PC-3 (cell line): ENCODE data around the gene RNU5B-1. TPM values are rescaled to one million over a fixed set of nuclear protein-coding genes. Genes with fewer than 3 reads are reported as not detected.
"Not testable (repeated sequence)": the region's sequence is repeated elsewhere in the genome, so short reads cannot be mapped to it uniquely, and the experiment has no call there.

Experiments used
- ATAC-seq: fragments of 200-7000 bp; cut with Tn5 transposase; 2 replicates; pipeline ENCODE4 v1.9.1; 2020; ENCODE audit warnings: mild to moderate bottlenecking, moderate library complexity
- BruUV-seq: library from RNA; stranded (reverse); fragments of 400-500 nt; replicated peaks from 2 replicates; lab custom pipeline; 2021; lab: Mats Ljungman, UMichigan
- CTCF ChIA-PET: fragments of 300-600 bp; sonication (Branson Sonifier 250); formaldehyde crosslinking; loops from one replicate; lab custom pipeline; 2022; ENCODE audit warnings: antibody characterized with exemption; lab: Charles Lee
- POLR2A ChIA-PET: fragments of 300-600 bp; sonication (Branson Sonifier 250); formaldehyde crosslinking; loops from one replicate; lab custom pipeline; 2022; ENCODE audit warnings: antibody characterized with exemption; ENCODE audit not compliant: unreplicated experiment; lab: Charles Lee
- DNase-seq: peaks from one replicate; pipeline ENCODE4 v3.0.0-alpha.2; 2015
- H2AFZ ChIP-seq: fragments of 300-600 bp; sonication (generic); 2 replicates; pipeline ENCODE4 v1.6.0; 2016; ENCODE audit warnings: antibody characterized with exemption, low read length
- H3F3A ChIP-seq: fragments of 300-600 bp; sonication (generic); one replicate; pipeline ENCODE4 v1.6.0; 2017; ENCODE audit warnings: antibody characterized with exemption, low read length, control low read depth, mild to moderate bottlenecking; ENCODE audit not compliant: unreplicated experiment
- H3K27ac ChIP-seq: fragments of 300-600 bp; sonication (generic); 2 replicates; pipeline ENCODE4 v1.5.1; 2016; ENCODE audit warnings: mild to moderate bottlenecking, low read length
- H3K27me3 ChIP-seq: fragments of 300-600 bp; sonication (generic); 2 replicates; pipeline ENCODE4 v1.6.1; 2016; ENCODE audit warnings: low read length, mixed read lengths
- H3K36me3 ChIP-seq: fragments of 300-600 bp; sonication (generic); 2 replicates; pipeline ENCODE4 v1.6.1; 2016; ENCODE audit warnings: low read depth, mixed run types, low read length, mixed read lengths
- H3K4me1 ChIP-seq: fragments of 300-600 bp; sonication (generic); 2 replicates; pipeline ENCODE4 v1.5.1; 2016; ENCODE audit warnings: low read length; ENCODE audit not compliant: insufficient read depth
- H3K4me2 ChIP-seq: fragments of 300-600 bp; sonication (generic); 2 replicates; pipeline ENCODE4 v1.6.0; 2016; ENCODE audit warnings: low read length
- H3K4me3 ChIP-seq: fragments of 300-600 bp; sonication (generic); 2 replicates; pipeline ENCODE4 v1.5.1; 2016; ENCODE audit warnings: mild to moderate bottlenecking, low read length, mixed read lengths
- H3K79me2 ChIP-seq: fragments of 300-600 bp; sonication (generic); 2 replicates; pipeline ENCODE4 v1.6.1; 2017; ENCODE audit warnings: low read length, mixed read lengths
- H3K9ac ChIP-seq: fragments of 300-600 bp; sonication (generic); 2 replicates; pipeline ENCODE4 v1.6.0; 2016; ENCODE audit warnings: mild to moderate bottlenecking, low read length
- H3K9me2 ChIP-seq: fragments of 300-600 bp; sonication (generic); replicated peaks from 2 replicates; pipeline ENCODE4 v1.6.1; 2016; ENCODE audit warnings: mixed run types, low read length, mixed read lengths
- H3K9me3 ChIP-seq: fragments of 300-600 bp; sonication (generic); 2 replicates; pipeline ENCODE4 v1.6.1; 2016; ENCODE audit warnings: low read length, mixed read lengths
- H4K20me1 ChIP-seq: fragments of 300-600 bp; sonication (generic); 2 replicates; pipeline ENCODE4 v1.6.1; 2016; ENCODE audit warnings: low read length, mixed read lengths
- EZH2 ChIP-seq: fragments of 300-600 bp; sonication (generic); IDR thresholded peaks from one replicate; pipeline ENCODE4 v1.6.1; 2017; ENCODE audit warnings: antibody characterized with exemption, mild to moderate bottlenecking, low read length; ENCODE audit not compliant: unreplicated experiment
- EZH2phosphoT487 ChIP-seq: fragments of 300-600 bp; sonication (generic); IDR thresholded peaks from 2 replicates; pipeline ENCODE4 v1.6.1; 2018; ENCODE audit warnings: mild to moderate bottlenecking, antibody characterized with exemption, low read length, borderline replicate concordance
- intact Hi-C: fragments of 100-400 bp; cut with micrococcal nuclease; formaldehyde crosslinking; loops from 2 replicates; pipeline ENCODE4 v1.9.0; 2023
- total RNA-seq: library from RNA; depleted of rRNA; stranded (reverse); fragments of >200 nt; gene quantifications from 2 replicates; pipeline ENCODE4 v1.2.3, GENCODE V29; 2014
- TF ChIP-seq, protein P1 (sequence below): fragments of 300-600 bp; sonication (generic); conservative IDR thresholded peaks from 2 replicates; pipeline ENCODE4 v1.5.1; 2017; ENCODE audit warnings: antibody characterized with exemption, low read depth, mild to moderate bottlenecking, low read length

RNU5B-1 gene
- total RNA-seq, 1 experiment from 2014 or later = not detected

DNA sequence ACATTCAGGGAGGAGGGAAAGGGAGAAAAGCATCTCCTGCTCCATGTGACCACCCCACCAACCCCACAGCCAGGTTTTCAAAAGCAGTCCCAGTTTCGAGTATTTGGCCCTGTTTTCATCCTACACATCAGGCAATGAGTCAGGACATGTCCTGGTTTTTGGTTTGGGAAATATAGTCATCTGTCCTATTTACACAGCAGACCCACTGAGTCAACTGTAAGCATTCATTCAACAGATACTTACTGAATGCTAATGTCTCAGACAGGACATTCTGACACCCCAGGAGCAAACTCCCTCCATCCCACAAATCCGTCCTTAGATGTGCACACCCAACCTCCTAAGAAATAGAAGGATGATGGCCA lies 40.4 kb downstream of the RNU5B-1 start:
- DNase-seq = peak; percentile 11
- ATAC-seq = no peak
- Histone ChIP-seq H3K9ac (no peak overlapping the region), H4K20me1 (no peaks in the 10 kb centered on the region), H3K4me3 (no peak overlapping the region), H3K4me2 (no peak overlapping the region), H3K4me1 (no peaks in the 10 kb centered on the region), H2AFZ (no peak overlapping the region), H3K9me2 (no peaks in the 10 kb centered on the region), H3K27ac (no peak overlapping the region), H3K27me3 (no peaks in the 10 kb centered on the region), H3F3A (no peaks in the 10 kb centered on the region), H3K36me3 (no peaks in the 10 kb centered on the region), H3K79me2 (no peaks in the 10 kb centered on the region), H3K9me3 (no peaks in the 10 kb centered on the region)
- CTCF ChIA-PET = no interaction called here
- no TSS peak for BruUV-seq
- POLR2A ChIA-PET = no interaction called here
- intact Hi-C loops = no loop called here
- TF ChIP-seq EZH2phosphoT487 (no peak), EZH2 (no peak)
- TF ChIP-seq, protein P1, sequence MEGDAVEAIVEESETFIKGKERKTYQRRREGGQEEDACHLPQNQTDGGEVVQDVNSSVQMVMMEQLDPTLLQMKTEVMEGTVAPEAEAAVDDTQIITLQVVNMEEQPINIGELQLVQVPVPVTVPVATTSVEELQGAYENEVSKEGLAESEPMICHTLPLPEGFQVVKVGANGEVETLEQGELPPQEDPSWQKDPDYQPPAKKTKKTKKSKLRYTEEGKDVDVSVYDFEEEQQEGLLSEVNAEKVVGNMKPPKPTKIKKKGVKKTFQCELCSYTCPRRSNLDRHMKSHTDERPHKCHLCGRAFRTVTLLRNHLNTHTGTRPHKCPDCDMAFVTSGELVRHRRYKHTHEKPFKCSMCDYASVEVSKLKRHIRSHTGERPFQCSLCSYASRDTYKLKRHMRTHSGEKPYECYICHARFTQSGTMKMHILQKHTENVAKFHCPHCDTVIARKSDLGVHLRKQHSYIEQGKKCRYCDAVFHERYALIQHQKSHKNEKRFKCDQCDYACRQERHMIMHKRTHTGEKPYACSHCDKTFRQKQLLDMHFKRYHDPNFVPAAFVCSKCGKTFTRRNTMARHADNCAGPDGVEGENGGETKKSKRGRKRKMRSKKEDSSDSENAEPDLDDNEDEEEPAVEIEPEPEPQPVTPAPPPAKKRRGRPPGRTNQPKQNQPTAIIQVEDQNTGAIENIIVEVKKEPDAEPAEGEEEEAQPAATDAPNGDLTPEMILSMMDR = no peak

DNA sequence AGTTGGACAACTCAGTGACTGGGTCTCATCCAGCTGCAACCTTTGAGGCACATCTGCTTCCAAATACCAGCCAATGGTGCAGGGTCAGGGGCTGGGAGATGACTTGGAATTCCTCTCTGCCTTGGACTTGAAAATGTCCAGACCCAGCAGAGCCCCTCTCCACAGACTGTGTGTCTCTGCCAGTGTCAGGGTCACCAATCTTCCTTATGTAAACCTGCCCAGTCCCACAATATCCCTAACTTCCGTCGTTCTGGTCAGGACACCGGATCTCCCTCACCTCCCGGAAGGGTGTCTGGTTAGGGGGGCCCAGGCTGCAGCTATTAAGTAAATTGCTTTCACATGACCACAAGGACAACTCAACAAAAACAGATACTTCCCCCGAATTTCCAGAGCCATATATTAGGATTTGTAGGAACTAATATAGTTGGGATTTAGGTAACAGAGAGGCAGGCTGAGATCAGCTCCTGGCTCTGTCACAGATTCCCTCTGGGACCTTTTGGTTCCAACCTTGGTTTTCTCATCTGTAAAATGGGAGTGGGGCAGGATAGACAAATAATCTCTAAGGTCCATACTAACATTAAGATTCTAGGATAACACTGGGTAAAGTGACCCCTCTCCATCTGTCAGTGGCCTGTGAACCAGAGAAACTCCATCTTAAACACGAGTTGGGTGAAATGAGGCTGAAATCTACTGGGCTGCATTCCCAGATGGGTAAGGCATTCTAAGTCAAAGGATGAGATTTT lies 42.5 kb downstream of the RNU5B-1 start:
- no peak overlapping the region for H3K9ac ChIP-seq
- DNase-seq (no peak), ATAC-seq (no peak)
- ChIA-PET CTCF (no interaction called here), POLR2A (no interaction called here)
- H3K4me1 ChIP-seq = no peaks in the 10 kb centered on the region
- no peaks in the 10 kb centered on the region for H3K27me3 ChIP-seq
- H3K9me3 ChIP-seq = no peaks in the 10 kb centered on the region
- H3F3A ChIP-seq = no peaks in the 10 kb centered on the region
- intact Hi-C loops = no loop called here
- TF ChIP-seq, protein P1 = no peak
- no peak overlapping the region for H2AFZ ChIP-seq
- H3K27ac ChIP-seq = no peak overlapping the region
- H3K4me2 ChIP-seq = no peak overlapping the region
- H3K79me2 ChIP-seq = no peaks in the 10 kb centered on the region
- no peaks in the 10 kb centered on the region for H3K9me2 ChIP-seq
- no peak overlapping the region for H3K4me3 ChIP-seq
- BruUV-seq = no TSS peak
- no peaks in the 10 kb centered on the region for H4K20me1 ChIP-seq
- H3K36me3 ChIP-seq = no peaks in the 10 kb centered on the region

DNA sequence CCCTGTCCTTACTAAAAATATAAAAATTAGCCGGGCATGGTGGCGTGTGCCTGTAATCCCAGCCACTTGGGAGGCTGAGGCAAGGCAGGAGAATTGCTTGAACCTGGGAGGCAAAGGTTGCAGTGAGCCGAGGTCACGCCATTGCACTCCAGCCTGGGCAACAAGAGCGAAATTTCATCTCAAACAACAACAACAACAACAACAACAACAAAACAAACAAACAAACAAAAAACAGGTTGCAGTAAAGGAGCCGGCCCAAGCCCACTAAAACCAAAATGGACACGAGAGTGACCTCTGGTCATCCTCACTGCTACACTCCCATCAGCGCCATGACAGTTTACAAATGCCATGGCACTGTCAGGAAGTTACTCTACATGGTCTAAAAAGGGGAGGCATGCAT lies 43.3 kb downstream of the RNU5B-1 start:
- H3K27ac ChIP-seq, H2AFZ ChIP-seq, H3K9me3 ChIP-seq, H3K4me3 ChIP-seq, H3F3A ChIP-seq, intact Hi-C loops, POLR2A ChIA-PET, BruUV-seq, H3K9ac ChIP-seq, H3K4me1 ChIP-seq, H3K9me2 ChIP-seq, CTCF ChIA-PET, ATAC-seq, H3K36me3 ChIP-seq, H4K20me1 ChIP-seq, H3K4me2 ChIP-seq, DNase-seq, H3K27me3 ChIP-seq, H3K79me2 ChIP-seq: not testable (repeated sequence)
